ENCODE data around the gene NARS2.

GRCh38 chr11:78497293-78497692, 77.4 kb downstream of the NARS2 start:
- TF ChIP-seq POLR2AphosphoS5 (IDR thresholded peaks at IDR 0.05; ENCODE audit: borderline replicate concordance, low read depth, low read length) (no peak), FOXP2 (optimal IDR thresholded peaks at IDR 0.05; ENCODE audit: control extremely low read depth, extremely low read length, insufficient read depth) (no peak), EZH2 (IDR thresholded peaks at IDR 0.05) (no peak)
